OCI-LY7 (cell line): Measurements from ENCODE around the gene TRABD2B.

Experiments
- EZH2phosphoT487 ChIP-seq: fragments of 200-600 bp; sonication (generic); IDR thresholded peaks from 2 replicates; pipeline ENCODE4 v1.6.1; 2018; ENCODE audit warnings: low read depth, borderline replicate concordance, mild to moderate bottlenecking, mixed run types, antibody characterized with exemption, low read length, moderate library complexity, mixed read lengths
- TF ChIP-seq, protein P1 (sequence below): fragments of 200-600 bp; sonication (generic); conservative IDR thresholded peaks from 2 replicates; pipeline ENCODE4 v1.5.1; 2014; ENCODE audit warnings: mild to moderate bottlenecking, antibody characterized with exemption, low read length, moderate library complexity, mixed read lengths

DNA sequence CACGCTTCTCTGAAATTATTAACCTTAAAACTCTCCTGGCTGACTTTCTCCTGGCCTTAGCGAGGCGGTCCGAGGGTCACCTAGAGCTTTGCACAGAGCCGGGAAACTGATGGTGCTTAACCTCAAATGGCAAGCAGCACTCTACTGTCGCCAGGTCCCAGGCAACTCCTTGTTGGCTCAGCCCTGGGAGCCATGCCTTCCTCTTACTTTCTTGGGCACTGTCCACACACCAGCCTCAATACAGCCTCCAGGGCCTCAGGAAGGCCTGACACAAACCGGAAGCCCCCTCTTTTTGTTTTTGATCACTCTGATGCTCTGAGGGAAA, 3.8 kb downstream of the TRABD2B start:
- TF ChIP-seq, protein P1, sequence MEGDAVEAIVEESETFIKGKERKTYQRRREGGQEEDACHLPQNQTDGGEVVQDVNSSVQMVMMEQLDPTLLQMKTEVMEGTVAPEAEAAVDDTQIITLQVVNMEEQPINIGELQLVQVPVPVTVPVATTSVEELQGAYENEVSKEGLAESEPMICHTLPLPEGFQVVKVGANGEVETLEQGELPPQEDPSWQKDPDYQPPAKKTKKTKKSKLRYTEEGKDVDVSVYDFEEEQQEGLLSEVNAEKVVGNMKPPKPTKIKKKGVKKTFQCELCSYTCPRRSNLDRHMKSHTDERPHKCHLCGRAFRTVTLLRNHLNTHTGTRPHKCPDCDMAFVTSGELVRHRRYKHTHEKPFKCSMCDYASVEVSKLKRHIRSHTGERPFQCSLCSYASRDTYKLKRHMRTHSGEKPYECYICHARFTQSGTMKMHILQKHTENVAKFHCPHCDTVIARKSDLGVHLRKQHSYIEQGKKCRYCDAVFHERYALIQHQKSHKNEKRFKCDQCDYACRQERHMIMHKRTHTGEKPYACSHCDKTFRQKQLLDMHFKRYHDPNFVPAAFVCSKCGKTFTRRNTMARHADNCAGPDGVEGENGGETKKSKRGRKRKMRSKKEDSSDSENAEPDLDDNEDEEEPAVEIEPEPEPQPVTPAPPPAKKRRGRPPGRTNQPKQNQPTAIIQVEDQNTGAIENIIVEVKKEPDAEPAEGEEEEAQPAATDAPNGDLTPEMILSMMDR, result no peak
- no peak for TF ChIP-seq EZH2phosphoT487
